Fibroblast of mammary gland (primary cell): Measurements from ENCODE around the gene EWSR1.

Experiments used
- DNase-seq: peaks from one replicate; pipeline ENCODE4 v3.0.0-alpha.2; 2010; ENCODE audit warnings: low read depth
- H3K4me3 ChIP-seq: 2 replicates; pipeline ENCODE4 v1.5.1; 2011; ENCODE audit warnings: low read depth, mild to moderate bottlenecking, low read length, moderate library complexity; ENCODE audit not compliant: control insufficient read depth
- TF ChIP-seq, protein P1 (sequence below): conservative IDR thresholded peaks from 2 replicates; pipeline ENCODE4 v1.5.1; 2011; ENCODE audit warnings: low read depth, low read length, inconsistent platforms; ENCODE audit not compliant: control insufficient read depth, insufficient read depth

The EWSR1 gene

DNA sequence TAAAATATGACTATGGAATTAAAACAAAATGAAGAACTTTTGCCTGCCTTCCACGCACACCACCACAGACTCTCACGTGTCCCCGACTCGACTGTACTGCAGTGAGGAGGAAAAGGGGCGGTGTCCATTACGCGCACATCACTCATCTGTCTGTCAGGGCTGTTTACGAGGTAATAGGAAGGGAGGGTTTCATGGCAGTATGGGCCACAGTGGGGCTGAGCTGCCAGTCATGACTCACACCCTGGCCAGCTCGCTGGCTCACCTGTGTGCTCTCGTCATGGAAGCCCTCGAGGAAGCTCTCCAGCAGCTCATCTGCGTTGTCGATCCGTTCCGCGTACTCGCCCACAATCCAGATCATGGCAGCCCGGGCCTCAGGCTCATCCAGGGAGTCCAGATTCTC lies 80.9 kb downstream of the EWSR1 start:
- TF ChIP-seq, protein P1, sequence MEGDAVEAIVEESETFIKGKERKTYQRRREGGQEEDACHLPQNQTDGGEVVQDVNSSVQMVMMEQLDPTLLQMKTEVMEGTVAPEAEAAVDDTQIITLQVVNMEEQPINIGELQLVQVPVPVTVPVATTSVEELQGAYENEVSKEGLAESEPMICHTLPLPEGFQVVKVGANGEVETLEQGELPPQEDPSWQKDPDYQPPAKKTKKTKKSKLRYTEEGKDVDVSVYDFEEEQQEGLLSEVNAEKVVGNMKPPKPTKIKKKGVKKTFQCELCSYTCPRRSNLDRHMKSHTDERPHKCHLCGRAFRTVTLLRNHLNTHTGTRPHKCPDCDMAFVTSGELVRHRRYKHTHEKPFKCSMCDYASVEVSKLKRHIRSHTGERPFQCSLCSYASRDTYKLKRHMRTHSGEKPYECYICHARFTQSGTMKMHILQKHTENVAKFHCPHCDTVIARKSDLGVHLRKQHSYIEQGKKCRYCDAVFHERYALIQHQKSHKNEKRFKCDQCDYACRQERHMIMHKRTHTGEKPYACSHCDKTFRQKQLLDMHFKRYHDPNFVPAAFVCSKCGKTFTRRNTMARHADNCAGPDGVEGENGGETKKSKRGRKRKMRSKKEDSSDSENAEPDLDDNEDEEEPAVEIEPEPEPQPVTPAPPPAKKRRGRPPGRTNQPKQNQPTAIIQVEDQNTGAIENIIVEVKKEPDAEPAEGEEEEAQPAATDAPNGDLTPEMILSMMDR = no peak
- H3K4me3 ChIP-seq = no peak overlapping the region
- DNase-seq = no peak
